H9 (cell line): Measurements from ENCODE around the gene DSG4. TPM values are rescaled to one million over a fixed set of nuclear protein-coding genes. Genes with fewer than 3 reads are reported as not detected.

Experiments
- DNase-seq: peaks from one replicate; pipeline ENCODE4 v3.0.0-alpha.2; 2017
- H2AFZ ChIP-seq: one replicate; pipeline ENCODE4 v1.6.1; 2013; ENCODE audit warnings: mild to moderate bottlenecking, low read length, control low read depth, moderate library complexity
- H2AK5ac ChIP-seq: 2 replicates; pipeline ENCODE4 v1.6.1; 2013; ENCODE audit warnings: low read length, control low read depth, mixed read lengths; ENCODE audit not compliant: insufficient read length
- H2BK120ac ChIP-seq: one replicate; pipeline ENCODE4 v1.6.1; 2013; ENCODE audit warnings: low read depth, mild to moderate bottlenecking, low read length, control low read depth, inconsistent platforms; ENCODE audit not compliant: poor library complexity, severe bottlenecking
- H2BK12ac ChIP-seq: 2 replicates; pipeline ENCODE4 v1.6.1; 2013; ENCODE audit warnings: low read length, control low read depth, mixed read lengths, low read depth; ENCODE audit not compliant: insufficient read length
- H2BK15ac ChIP-seq: 2 replicates; pipeline ENCODE4 v1.6.1; 2013; ENCODE audit warnings: low read depth, low read length, control low read depth
- H2BK20ac ChIP-seq: one replicate; pipeline ENCODE4 v1.6.1; 2013; ENCODE audit warnings: low read depth, mild to moderate bottlenecking, low read length, control low read depth, inconsistent platforms; ENCODE audit not compliant: poor library complexity, severe bottlenecking
- H2BK5ac ChIP-seq: 2 replicates; pipeline ENCODE4 v1.6.1; 2013; ENCODE audit warnings: low read length, control low read depth, mixed read lengths; ENCODE audit not compliant: insufficient read length
- H3K14ac ChIP-seq: 2 replicates; pipeline ENCODE4 v1.6.1; 2013; ENCODE audit warnings: low read length, control low read depth; ENCODE audit not compliant: insufficient read depth
- H3K18ac ChIP-seq: 2 replicates; pipeline ENCODE4 v1.6.1; 2013; ENCODE audit warnings: low read depth, mild to moderate bottlenecking, mixed read lengths, low read length, control low read depth; ENCODE audit not compliant: insufficient read length
- H3K23ac ChIP-seq: 2 replicates; pipeline ENCODE4 v1.6.1; 2013; ENCODE audit warnings: low read length, control low read depth, mixed read lengths, low read depth; ENCODE audit not compliant: insufficient read length
- H3K23me2 ChIP-seq: 2 replicates; pipeline ENCODE4 v1.6.1; 2013; ENCODE audit warnings: low read depth, mild to moderate bottlenecking, mixed read lengths, low read length, control low read depth; ENCODE audit not compliant: insufficient read length, poor library complexity, severe bottlenecking
- H3K27ac ChIP-seq: 2 replicates; pipeline ENCODE4 v1.5.1; 2013; ENCODE audit warnings: low read length, control low read depth, mixed read lengths, low read depth; ENCODE audit not compliant: insufficient read length
- H3K27me3 ChIP-seq: 2 replicates; pipeline ENCODE4 v1.6.1; 2013; ENCODE audit warnings: low read length, control low read depth, inconsistent platforms; ENCODE audit not compliant: insufficient read depth
- H3K4ac ChIP-seq: 2 replicates; pipeline ENCODE4 v1.6.1; 2013; ENCODE audit warnings: low read depth, mild to moderate bottlenecking, control low read depth, inconsistent platforms, low read length, moderate library complexity
- H3K4me1 ChIP-seq: 2 replicates; pipeline ENCODE4 v1.6.1; 2013; ENCODE audit warnings: low read length, control low read depth, inconsistent platforms; ENCODE audit not compliant: insufficient read depth
- H3K4me2 ChIP-seq: 2 replicates; pipeline ENCODE4 v1.6.1; 2013; ENCODE audit warnings: low read length, control low read depth, mixed read lengths; ENCODE audit not compliant: insufficient read length, insufficient read depth
- H3K56ac ChIP-seq: 2 replicates; pipeline ENCODE4 v1.6.1; 2013; ENCODE audit warnings: low read depth, mild to moderate bottlenecking, mixed read lengths, low read length, control low read depth; ENCODE audit not compliant: insufficient read length
- H3K79me1 ChIP-seq: 2 replicates; pipeline ENCODE4 v1.6.1; 2013; ENCODE audit warnings: low read depth, mild to moderate bottlenecking, moderate library complexity, low read length, control low read depth, inconsistent platforms; ENCODE audit not compliant: insufficient read depth, poor library complexity, severe bottlenecking
- H3K79me2 ChIP-seq: 2 replicates; pipeline ENCODE4 v1.6.1; 2013; ENCODE audit warnings: low read length, control low read depth, inconsistent platforms; ENCODE audit not compliant: insufficient read depth
- H3K9ac ChIP-seq: 2 replicates; pipeline ENCODE4 v1.6.1; 2013; ENCODE audit warnings: low read length, control low read depth, mixed read lengths; ENCODE audit not compliant: insufficient read length; ENCODE audit errors: extremely low read depth
- H3K9me3 ChIP-seq: one replicate; pipeline ENCODE4 v1.6.1; 2013; ENCODE audit warnings: low read depth, low read length, inconsistent platforms; ENCODE audit not compliant: control insufficient read depth
- H3T11ph ChIP-seq: one replicate; pipeline ENCODE4 v1.6.1; 2013; ENCODE audit warnings: mild to moderate bottlenecking, low read length, control low read depth, inconsistent platforms
- H4K20me1 ChIP-seq: one replicate; pipeline ENCODE4 v1.6.1; 2013; ENCODE audit not compliant: control insufficient read depth, insufficient read length, insufficient read depth
- H4K5ac ChIP-seq: 2 replicates; pipeline ENCODE4 v1.6.1; 2013; ENCODE audit warnings: low read depth, mild to moderate bottlenecking, mixed read lengths, low read length, control low read depth; ENCODE audit not compliant: insufficient read length
- H4K8ac ChIP-seq: replicated peaks from 2 replicates; pipeline ENCODE4 v1.6.1; 2013; ENCODE audit warnings: low read length, control low read depth, mixed read lengths, low read depth; ENCODE audit not compliant: insufficient read length
- H4K91ac ChIP-seq: 2 replicates; pipeline ENCODE4 v1.6.1; 2013; ENCODE audit warnings: low read depth, mild to moderate bottlenecking, moderate library complexity, mixed read lengths, low read length, control low read depth; ENCODE audit not compliant: insufficient read length
- H3K27ac Mint-ChIP-seq, 3 experiments: 2 replicates in 2 of 3; 3 replicates in 1 of 3; pipeline ENCODE4 v1.8.0; 2020 to 2021; ENCODE audit warnings: mixed read lengths in 3 of 3, mild to moderate bottlenecking in 1 of 3, moderate library complexity in 1 of 3
- H3K27me3 Mint-ChIP-seq: 2 replicates; pipeline ENCODE4 v1.8.0; 2021; ENCODE audit warnings: low read depth, mild to moderate bottlenecking, moderate library complexity, mixed read lengths
- H3K36me3 Mint-ChIP-seq, 3 experiments: 2 replicates in 2 of 3; 3 replicates in 1 of 3; pipeline ENCODE4 v1.8.0; 2020 to 2021; ENCODE audit warnings: low read depth in 3 of 3, mixed read lengths in 3 of 3; ENCODE audit not compliant: insufficient read depth in 1 of 3
- H3K4me1 Mint-ChIP-seq, 2 experiments: 2 replicates each; pipeline ENCODE4 v1.8.0; 2020; ENCODE audit warnings: mixed read lengths in 2 of 2
- H3K4me3 Mint-ChIP-seq, 2 experiments: 2 replicates in 1 of 2; 3 replicates in 1 of 2; pipeline ENCODE4 v1.8.0; 2020 to 2021; ENCODE audit warnings: mild to moderate bottlenecking in 2 of 2, mixed read lengths in 2 of 2, moderate library complexity in 1 of 2
- H3K9me3 Mint-ChIP-seq, 2 experiments: 2 replicates in 1 of 2; 3 replicates in 1 of 2; pipeline ENCODE4 v1.8.0; 2020; ENCODE audit warnings: mild to moderate bottlenecking in 2 of 2, mixed read lengths in 2 of 2, moderate library complexity in 1 of 2
- WGBS: extraction: QIAGEN DNeasy Blood & Tissue Kit; methylation state at CpG from one replicate; pipeline ENCODE4 v1.1.7; 2013; ENCODE audit warnings: missing lambda C conversion rate, low lambda C conversion rate, mixed read lengths; ENCODE audit not compliant: insufficient read length; ENCODE audit errors: extremely low coverage; 5-methylcytosine and 5-hydroxymethylcytosine counted together
- total RNA-seq: library from RNA; stranded (reverse); gene quantifications from 2 replicates; pipeline ENCODE4 v1.2.1, GENCODE V29; 2021
- TF ChIP-seq, protein P1 (sequence below): fragments of 200-600 bp; sonication (generic); conservative IDR thresholded peaks from 3 replicates; pipeline ENCODE4 v1.8.0; 2021; ENCODE audit warnings: antibody characterized with exemption, mild to moderate bottlenecking

The DSG4 gene
- total RNA-seq, 1 experiment from 2014 or later = not detected

DNA sequence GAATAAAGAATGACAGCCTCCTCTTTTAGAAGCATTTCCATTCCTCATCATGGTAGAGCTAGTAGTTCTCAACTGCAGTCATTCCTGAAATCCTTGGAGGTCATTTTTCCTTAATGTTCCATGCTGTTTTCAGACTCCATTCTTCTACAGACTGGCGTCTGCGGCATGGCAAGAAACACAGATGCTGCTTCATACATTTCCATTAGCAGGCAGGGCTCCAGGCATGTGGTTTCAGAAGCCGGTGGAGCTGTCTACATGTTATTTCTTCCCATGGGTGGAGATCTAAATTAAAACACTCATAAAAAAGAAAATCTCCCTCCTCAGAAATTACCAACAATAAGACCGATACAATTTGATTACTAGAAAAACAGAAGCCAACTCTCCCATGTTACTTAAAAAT lies 64.9 kb downstream of the DSG4 start:
- Histone ChIP-seq H4K8ac (no peak overlapping the region), H3K4me1 (no peaks in the 10 kb centered on the region), H2BK20ac (no peak overlapping the region), H4K91ac (no peak overlapping the region), H2AK5ac (no peak overlapping the region), H3K14ac (no peak overlapping the region), H3K4me2 (no peak overlapping the region), H3K4ac (no peak overlapping the region), H2BK5ac (no peak overlapping the region), H3T11ph (no peak overlapping the region), H3K79me2 (no peaks in the 10 kb centered on the region), H3K27me3 (no peaks in the 10 kb centered on the region), H4K20me1 (no peaks in the 10 kb centered on the region), H3K9ac (no peak overlapping the region), H2BK15ac (no peak overlapping the region), H3K9me3 (no peaks in the 10 kb centered on the region), H3K27ac (no peak overlapping the region), H2AFZ (no peak overlapping the region), H3K23ac (no peak overlapping the region), H2BK120ac (no peak overlapping the region), H2BK12ac (no peak overlapping the region), H3K18ac (no peak overlapping the region), H3K56ac (no peak overlapping the region), H3K23me2 (no peaks in the 10 kb centered on the region), H3K79me1 (no peaks in the 10 kb centered on the region), H4K5ac (no peak overlapping the region)
- Mint-ChIP-seq H3K9me3 (no peaks in the 10 kb centered on the region), H3K36me3 (no peaks in the 10 kb centered on the region), H3K4me1 (no peaks in the 10 kb centered on the region), H3K4me3 (no peak overlapping the region), H3K27ac (no peak overlapping the region), H3K27me3 (no peaks in the 10 kb centered on the region)
- no CpG with 5 or more reads among the region's 4 CpGs for WGBS
- DNase-seq = no peak
- TF ChIP-seq, protein P1, sequence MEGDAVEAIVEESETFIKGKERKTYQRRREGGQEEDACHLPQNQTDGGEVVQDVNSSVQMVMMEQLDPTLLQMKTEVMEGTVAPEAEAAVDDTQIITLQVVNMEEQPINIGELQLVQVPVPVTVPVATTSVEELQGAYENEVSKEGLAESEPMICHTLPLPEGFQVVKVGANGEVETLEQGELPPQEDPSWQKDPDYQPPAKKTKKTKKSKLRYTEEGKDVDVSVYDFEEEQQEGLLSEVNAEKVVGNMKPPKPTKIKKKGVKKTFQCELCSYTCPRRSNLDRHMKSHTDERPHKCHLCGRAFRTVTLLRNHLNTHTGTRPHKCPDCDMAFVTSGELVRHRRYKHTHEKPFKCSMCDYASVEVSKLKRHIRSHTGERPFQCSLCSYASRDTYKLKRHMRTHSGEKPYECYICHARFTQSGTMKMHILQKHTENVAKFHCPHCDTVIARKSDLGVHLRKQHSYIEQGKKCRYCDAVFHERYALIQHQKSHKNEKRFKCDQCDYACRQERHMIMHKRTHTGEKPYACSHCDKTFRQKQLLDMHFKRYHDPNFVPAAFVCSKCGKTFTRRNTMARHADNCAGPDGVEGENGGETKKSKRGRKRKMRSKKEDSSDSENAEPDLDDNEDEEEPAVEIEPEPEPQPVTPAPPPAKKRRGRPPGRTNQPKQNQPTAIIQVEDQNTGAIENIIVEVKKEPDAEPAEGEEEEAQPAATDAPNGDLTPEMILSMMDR = no peak
